MM.1S (cell line): ENCODE data around the gene SETX.

Experiments used
- DNase-seq: peaks from one replicate; pipeline ENCODE4 v3.0.0-alpha.2; 2015
- H2AFZ ChIP-seq: fragments of 300-600 bp; sonication (generic); 2 replicates; pipeline ENCODE4 v1.6.0; 2016; ENCODE audit warnings: antibody characterized with exemption, low read length
- H3F3A ChIP-seq: fragments of 300-600 bp; sonication (generic); 2 replicates; pipeline ENCODE4 v1.6.1; 2016; ENCODE audit warnings: mild to moderate bottlenecking, antibody characterized with exemption, low read length, moderate library complexity, mixed read lengths; ENCODE audit not compliant: insufficient read depth
- H3K27ac ChIP-seq: fragments of 300-600 bp; sonication (generic); 2 replicates; pipeline ENCODE4 v1.5.1; 2016; ENCODE audit warnings: mild to moderate bottlenecking, low read length
- H3K27me3 ChIP-seq: fragments of 300-600 bp; sonication (generic); replicated peaks from 2 replicates; pipeline ENCODE4 v1.6.0; 2016; ENCODE audit warnings: low read length; ENCODE audit not compliant: insufficient read depth
- H3K36me3 ChIP-seq: fragments of 300-600 bp; sonication (generic); replicated peaks from 2 replicates; pipeline ENCODE4 v1.6.1; 2016; ENCODE audit warnings: mild to moderate bottlenecking, low read length, mixed read lengths; ENCODE audit not compliant: insufficient read depth
- H3K4me1 ChIP-seq: fragments of 300-600 bp; sonication (generic); 2 replicates; pipeline ENCODE4 v1.6.1; 2016; ENCODE audit warnings: low read length, mixed read lengths
- H3K4me2 ChIP-seq: fragments of 300-600 bp; sonication (generic); 2 replicates; pipeline ENCODE4 v1.6.0; 2016; ENCODE audit warnings: low read depth, low read length
- H3K4me3 ChIP-seq: fragments of 300-600 bp; sonication (generic); 2 replicates; pipeline ENCODE4 v1.5.1; 2016; ENCODE audit warnings: low read length, mixed read lengths
- H3K79me2 ChIP-seq: fragments of 300-600 bp; sonication (generic); 2 replicates; pipeline ENCODE4 v1.6.1; 2016; ENCODE audit warnings: mixed run types, low read length, mixed read lengths
- H3K9ac ChIP-seq: fragments of 300-600 bp; sonication (generic); 2 replicates; pipeline ENCODE4 v1.6.1; 2016; ENCODE audit warnings: low read length, mixed read lengths
- H3K9me2 ChIP-seq: fragments of 300-600 bp; sonication (generic); replicated peaks from 2 replicates; pipeline ENCODE4 v1.6.1; 2016; ENCODE audit warnings: mild to moderate bottlenecking, low read length, mixed read lengths; ENCODE audit not compliant: insufficient read depth
- H3K9me3 ChIP-seq: fragments of 300-600 bp; sonication (generic); replicated peaks from 2 replicates; pipeline ENCODE4 v1.6.1; 2016; ENCODE audit warnings: mild to moderate bottlenecking, low read length, mixed read lengths; ENCODE audit not compliant: insufficient read depth
- H4K20me1 ChIP-seq: fragments of 300-600 bp; sonication (generic); 2 replicates; pipeline ENCODE4 v1.6.1; 2016; ENCODE audit warnings: mild to moderate bottlenecking, low read length, moderate library complexity, mixed read lengths; ENCODE audit not compliant: insufficient read depth
- EZH2 ChIP-seq: fragments of 300-600 bp; sonication (generic); optimal IDR thresholded peaks from 2 replicates; pipeline ENCODE3; 2017; ENCODE audit warnings: low read depth, mild to moderate bottlenecking, antibody characterized with exemption, low read length, mixed read lengths
- EZH2phosphoT487 ChIP-seq: fragments of 300-600 bp; sonication (generic); IDR thresholded peaks from 2 replicates; pipeline ENCODE4 v1.6.1; 2018; ENCODE audit warnings: antibody characterized with exemption, low read length
- TF ChIP-seq, protein P1 (sequence below): fragments of 300-600 bp; sonication (generic); IDR thresholded peaks from 2 replicates; pipeline ENCODE4 v1.5.1; 2016; ENCODE audit warnings: antibody characterized with exemption, low read length, mixed read lengths

SETX gene

DNA sequence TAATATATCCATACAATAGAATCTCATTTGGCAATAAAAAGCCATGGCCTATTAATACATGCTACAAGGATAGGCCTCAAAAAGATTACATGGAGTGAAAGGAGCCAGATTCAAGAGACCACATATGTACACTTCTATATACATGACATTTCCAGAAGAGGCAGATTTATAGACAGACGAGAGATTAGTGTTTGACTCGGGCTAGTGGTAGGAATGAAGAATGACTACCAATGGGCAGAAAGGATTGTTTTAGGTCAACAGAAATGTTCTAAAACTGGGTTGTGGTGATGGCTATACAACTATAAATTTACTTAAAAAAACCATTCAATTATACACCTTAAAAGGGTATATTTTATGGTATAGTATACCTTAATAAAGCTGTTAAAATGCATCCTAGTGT, 41.9 kb downstream of the SETX start:
- H3K4me1 ChIP-seq, result no peaks in the 10 kb centered on the region
- no peak overlapping the region for H3K4me2 ChIP-seq
- TF ChIP-seq EZH2phosphoT487, result no peak
- TF ChIP-seq EZH2, result no peak
- TF ChIP-seq, protein P1, sequence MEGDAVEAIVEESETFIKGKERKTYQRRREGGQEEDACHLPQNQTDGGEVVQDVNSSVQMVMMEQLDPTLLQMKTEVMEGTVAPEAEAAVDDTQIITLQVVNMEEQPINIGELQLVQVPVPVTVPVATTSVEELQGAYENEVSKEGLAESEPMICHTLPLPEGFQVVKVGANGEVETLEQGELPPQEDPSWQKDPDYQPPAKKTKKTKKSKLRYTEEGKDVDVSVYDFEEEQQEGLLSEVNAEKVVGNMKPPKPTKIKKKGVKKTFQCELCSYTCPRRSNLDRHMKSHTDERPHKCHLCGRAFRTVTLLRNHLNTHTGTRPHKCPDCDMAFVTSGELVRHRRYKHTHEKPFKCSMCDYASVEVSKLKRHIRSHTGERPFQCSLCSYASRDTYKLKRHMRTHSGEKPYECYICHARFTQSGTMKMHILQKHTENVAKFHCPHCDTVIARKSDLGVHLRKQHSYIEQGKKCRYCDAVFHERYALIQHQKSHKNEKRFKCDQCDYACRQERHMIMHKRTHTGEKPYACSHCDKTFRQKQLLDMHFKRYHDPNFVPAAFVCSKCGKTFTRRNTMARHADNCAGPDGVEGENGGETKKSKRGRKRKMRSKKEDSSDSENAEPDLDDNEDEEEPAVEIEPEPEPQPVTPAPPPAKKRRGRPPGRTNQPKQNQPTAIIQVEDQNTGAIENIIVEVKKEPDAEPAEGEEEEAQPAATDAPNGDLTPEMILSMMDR, result no peak
- no peak for DNase-seq
- H3K79me2 ChIP-seq, result no peaks in the 10 kb centered on the region
- no peak overlapping the region for H3K4me3 ChIP-seq
- no peak overlapping the region for H2AFZ ChIP-seq
- H3K36me3 ChIP-seq, result no peaks in the 10 kb centered on the region
- H3K9ac ChIP-seq, result no peak overlapping the region
- no peaks in the 10 kb centered on the region for H3F3A ChIP-seq
- no peaks in the 10 kb centered on the region for H3K9me2 ChIP-seq
- no peaks in the 10 kb centered on the region for H4K20me1 ChIP-seq
- H3K9me3 ChIP-seq, result no peaks in the 10 kb centered on the region
- no peak overlapping the region for H3K27ac ChIP-seq
- no peaks in the 10 kb centered on the region for H3K27me3 ChIP-seq

DNA sequence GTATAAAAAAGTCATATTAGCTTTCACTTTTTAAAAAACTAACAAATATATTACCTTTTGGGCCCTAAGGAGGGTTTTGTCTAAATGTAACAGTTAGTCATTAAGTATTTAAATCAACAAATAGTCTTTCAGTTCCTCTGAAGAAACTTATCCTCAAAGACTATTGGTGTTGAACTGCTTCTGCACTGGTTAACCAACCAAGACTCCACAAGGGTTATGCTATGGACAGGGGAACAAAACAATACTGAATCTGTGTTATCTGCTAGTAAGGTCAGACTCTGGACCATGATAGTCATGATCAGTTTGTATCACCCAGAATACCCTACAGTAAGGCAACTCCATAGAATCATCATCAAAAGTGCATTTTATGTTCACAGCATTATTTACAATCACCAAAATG, 42.4 kb downstream of the SETX start:
- Histone ChIP-seq H3K4me1 (no peaks in the 10 kb centered on the region), H3K27ac (no peak overlapping the region), H3K79me2 (no peaks in the 10 kb centered on the region), H3K36me3 (no peaks in the 10 kb centered on the region; the same call in 1 of the 2 replicates), H3K9me3 (no peaks in the 10 kb centered on the region), H3K9me2 (no peaks in the 10 kb centered on the region), H3K4me2 (no peak overlapping the region), H3K4me3 (no peak overlapping the region), H3K27me3 (no peaks in the 10 kb centered on the region), H3F3A (no peaks in the 10 kb centered on the region), H3K9ac (no peak overlapping the region), H4K20me1 (no peaks in the 10 kb centered on the region), H2AFZ (no peak overlapping the region)
- TF ChIP-seq, protein P1, result no peak
- TF ChIP-seq EZH2phosphoT487, result no peak
- no peak for TF ChIP-seq EZH2
- no peak for DNase-seq

DNA sequence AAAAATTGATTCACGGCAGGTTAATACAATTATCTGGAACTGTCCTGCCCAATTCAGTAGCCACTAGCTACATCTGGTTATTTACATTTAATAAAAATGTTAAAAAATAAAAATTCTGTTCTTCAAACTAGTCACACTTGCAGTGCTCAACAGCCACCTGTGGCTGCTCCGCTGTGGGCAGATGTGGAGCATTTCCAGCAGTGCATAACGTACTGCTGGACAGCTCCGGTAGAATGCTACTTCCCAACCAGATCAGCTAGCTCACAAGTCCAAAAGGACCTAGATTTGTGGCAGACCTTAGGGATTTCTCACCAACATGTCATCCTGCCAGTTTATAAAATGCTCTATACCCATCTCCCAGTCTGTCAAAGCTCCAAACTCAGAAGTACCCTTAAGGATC, 42.8 kb downstream of the SETX start:
- Histone ChIP-seq H3K79me2 (no peaks in the 10 kb centered on the region), H3K4me3 (no peak overlapping the region), H3F3A (no peaks in the 10 kb centered on the region), H4K20me1 (no peaks in the 10 kb centered on the region), H3K27ac (no peak overlapping the region), H3K9ac (no peak overlapping the region), H3K9me3 (no peaks in the 10 kb centered on the region), H3K36me3 (no peaks in the 10 kb centered on the region; the same call in 1 of the 2 replicates), H3K27me3 (no peaks in the 10 kb centered on the region), H3K4me1 (no peaks in the 10 kb centered on the region), H3K9me2 (no peaks in the 10 kb centered on the region), H2AFZ (no peak overlapping the region), H3K4me2 (no peak overlapping the region)
- DNase-seq, result no peak
- TF ChIP-seq EZH2 (no peak), EZH2phosphoT487 (no peak)
- TF ChIP-seq, protein P1, result no peak
